Type B pancreatic cell (in vitro differentiated cells): ENCODE results near the gene MOB3A. TPM values are rescaled to one million over a fixed set of nuclear protein-coding genes. Genes with fewer than 3 reads are reported as not detected.

ENCODE experiments used
- DNase-seq: peaks from one replicate; pipeline ENCODE4 v3.0.0; 2021; ENCODE audit warnings: mixed read lengths; ENCODE audit not compliant: unreplicated experiment; ENCODE audit errors: extremely low spot score
- H3K27ac Mint-ChIP-seq: 2 replicates; pipeline ENCODE4 v1.8.0; 2021; ENCODE audit warnings: mild to moderate bottlenecking, mixed read lengths
- H3K27me3 Mint-ChIP-seq: 2 replicates; pipeline ENCODE4 v1.8.0; 2021; ENCODE audit warnings: mixed read lengths
- H3K36me3 Mint-ChIP-seq: 2 replicates; pipeline ENCODE4 v1.8.0; 2021; ENCODE audit warnings: mixed read lengths
- H3K4me1 Mint-ChIP-seq: one replicate; pipeline ENCODE4 v1.8.0; 2021; ENCODE audit warnings: mixed read lengths; ENCODE audit not compliant: unreplicated experiment
- H3K4me3 Mint-ChIP-seq: 2 replicates; pipeline ENCODE4 v1.8.0; 2021; ENCODE audit warnings: mild to moderate bottlenecking, mixed read lengths
- H3K9me3 Mint-ChIP-seq: 2 replicates; pipeline ENCODE4 v1.8.0; 2021; ENCODE audit warnings: mixed read lengths
- total RNA-seq: library from RNA; stranded (reverse); gene quantifications from 2 replicates; pipeline ENCODE4 v1.2.1, GENCODE V29; 2021; ENCODE audit warnings: low replicate concordance
- TF ChIP-seq, protein P1 (sequence below): fragments of 200-600 bp; sonication (generic); conservative IDR thresholded peaks from 2 replicates; pipeline ENCODE4 v1.5.0; 2021; ENCODE audit warnings: antibody characterized with exemption, mild to moderate bottlenecking

Gene MOB3A
- total RNA-seq, 1 donor from 2014 or later, result 34.6 TPM

- TF ChIP-seq, protein P1, sequence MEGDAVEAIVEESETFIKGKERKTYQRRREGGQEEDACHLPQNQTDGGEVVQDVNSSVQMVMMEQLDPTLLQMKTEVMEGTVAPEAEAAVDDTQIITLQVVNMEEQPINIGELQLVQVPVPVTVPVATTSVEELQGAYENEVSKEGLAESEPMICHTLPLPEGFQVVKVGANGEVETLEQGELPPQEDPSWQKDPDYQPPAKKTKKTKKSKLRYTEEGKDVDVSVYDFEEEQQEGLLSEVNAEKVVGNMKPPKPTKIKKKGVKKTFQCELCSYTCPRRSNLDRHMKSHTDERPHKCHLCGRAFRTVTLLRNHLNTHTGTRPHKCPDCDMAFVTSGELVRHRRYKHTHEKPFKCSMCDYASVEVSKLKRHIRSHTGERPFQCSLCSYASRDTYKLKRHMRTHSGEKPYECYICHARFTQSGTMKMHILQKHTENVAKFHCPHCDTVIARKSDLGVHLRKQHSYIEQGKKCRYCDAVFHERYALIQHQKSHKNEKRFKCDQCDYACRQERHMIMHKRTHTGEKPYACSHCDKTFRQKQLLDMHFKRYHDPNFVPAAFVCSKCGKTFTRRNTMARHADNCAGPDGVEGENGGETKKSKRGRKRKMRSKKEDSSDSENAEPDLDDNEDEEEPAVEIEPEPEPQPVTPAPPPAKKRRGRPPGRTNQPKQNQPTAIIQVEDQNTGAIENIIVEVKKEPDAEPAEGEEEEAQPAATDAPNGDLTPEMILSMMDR, result no peak
- no peaks in the 10 kb centered on the region for H3K27me3 Mint-ChIP-seq
- H3K4me3 Mint-ChIP-seq, result no peak overlapping the region
- no peak overlapping the region for H3K27ac Mint-ChIP-seq
- H3K4me1 Mint-ChIP-seq, result no peaks in the 10 kb centered on the region
- peaks cover 28% of the 10 kb centered on the region for H3K36me3 Mint-ChIP-seq
- H3K9me3 Mint-ChIP-seq, result no peaks in the 10 kb centered on the region
- DNase-seq, result no peak
These were observed 13.1 kb upstream of the MOB3A start for GRCh38 chr19:2109046-2109864.

- TF ChIP-seq, protein P1, result no peak
- peaks cover 33% of the 10 kb centered on the region for H3K36me3 Mint-ChIP-seq
- peak overlapping the region; percentile 10 for H3K27ac Mint-ChIP-seq
- no peaks in the 10 kb centered on the region for H3K4me1 Mint-ChIP-seq
- no peak overlapping the region for H3K4me3 Mint-ChIP-seq
- no peaks in the 10 kb centered on the region for H3K9me3 Mint-ChIP-seq
- no peaks in the 10 kb centered on the region for H3K27me3 Mint-ChIP-seq
- DNase-seq, result no peak
These were observed 12.3 kb upstream of the MOB3A start for GRCh38 chr19:2108251-2109016.

DNA sequence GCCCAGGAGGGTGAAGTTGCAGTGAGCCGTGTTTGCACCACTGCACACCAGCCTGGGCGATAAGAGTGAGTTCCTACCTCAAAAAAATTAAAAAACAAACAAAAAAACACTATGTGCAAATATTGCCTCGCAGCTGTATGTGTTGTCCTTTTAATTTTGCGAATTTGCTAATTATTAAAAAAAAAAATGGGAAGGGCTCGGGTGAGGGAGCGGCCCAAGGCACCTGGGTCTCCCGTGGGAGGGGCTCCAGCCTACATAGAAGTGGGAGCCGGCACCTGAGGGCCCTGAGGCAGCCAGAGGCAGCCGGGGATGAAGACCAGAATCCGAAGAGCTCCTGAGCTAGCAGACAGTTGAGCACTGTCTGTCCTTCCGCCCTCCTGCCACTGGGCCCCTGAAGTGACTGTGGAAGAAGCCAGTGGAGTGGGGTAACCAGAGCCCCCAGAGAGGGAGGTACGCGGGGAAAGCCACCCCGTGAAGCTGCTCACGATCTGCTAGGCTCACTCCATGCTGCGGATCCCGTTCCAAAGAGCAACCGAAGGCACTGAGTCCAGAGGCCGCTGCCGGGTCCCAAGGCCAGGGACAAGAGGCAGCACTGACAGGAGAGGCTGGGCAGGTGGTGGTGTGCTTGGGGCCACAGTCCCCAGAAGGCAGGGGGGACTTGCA lies 7.0 kb upstream of the MOB3A start:
- Mint-ChIP-seq H3K36me3 (peaks cover 35% of the 10 kb centered on the region), H3K9me3 (no peaks in the 10 kb centered on the region), H3K27me3 (no peaks in the 10 kb centered on the region), H3K4me3 (no peak overlapping the region), H3K27ac (no peak overlapping the region), H3K4me1 (no peaks in the 10 kb centered on the region)
- no peak for DNase-seq
- TF ChIP-seq, protein P1, result no peak

DNA sequence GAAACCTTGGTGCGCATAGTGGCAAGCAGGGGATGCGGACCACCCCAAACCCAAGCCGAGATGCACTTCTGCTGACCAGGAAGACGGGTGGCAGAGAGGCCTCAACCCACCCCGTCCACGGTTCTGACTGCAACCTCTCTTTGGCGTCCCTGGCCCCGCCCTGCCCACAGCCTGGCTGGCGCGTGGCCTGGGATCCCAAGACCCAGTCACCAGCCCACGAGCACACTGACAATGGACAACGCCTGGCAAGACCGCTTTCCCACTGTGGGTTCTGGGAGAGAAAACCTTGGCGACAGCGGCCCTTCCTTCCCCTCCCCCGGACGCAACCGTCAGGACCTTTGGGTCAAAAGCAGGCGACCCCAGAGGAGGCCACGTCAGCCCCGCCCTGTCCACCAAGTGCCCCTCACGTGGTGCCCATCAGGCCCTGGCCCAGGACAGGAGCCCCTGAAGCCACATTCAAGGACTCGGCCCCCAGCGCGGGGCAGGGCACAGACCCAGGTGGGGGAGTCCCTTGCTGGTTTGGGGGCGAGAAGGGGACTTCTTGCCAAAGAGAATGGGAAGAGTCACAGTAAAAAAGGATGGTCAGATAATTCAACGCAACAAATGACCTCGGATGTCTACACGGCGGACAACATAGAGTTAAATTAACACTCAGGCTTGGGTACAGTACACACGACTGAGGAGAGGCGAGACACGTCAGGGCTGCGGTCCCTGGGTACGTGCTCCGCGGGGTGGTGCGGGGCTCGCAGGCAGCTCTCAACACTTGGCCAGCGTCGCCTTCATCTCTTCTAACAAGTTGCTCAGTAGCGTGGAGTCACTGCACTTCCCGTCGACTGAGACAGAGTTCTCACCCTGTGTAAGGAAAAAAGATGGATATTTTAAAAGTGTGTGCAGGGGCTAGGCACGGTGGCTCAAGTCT lies 5.5 kb upstream of the MOB3A start:
- Mint-ChIP-seq H3K4me3 (no peak overlapping the region), H3K27me3 (no peaks in the 10 kb centered on the region), H3K4me1 (no peaks in the 10 kb centered on the region)

More for the DNA sequence above, 5.5 kb upstream of the MOB3A start:
- no peaks in the 10 kb centered on the region for H3K9me3 Mint-ChIP-seq
- peaks cover 25% of the 10 kb centered on the region for H3K36me3 Mint-ChIP-seq
- H3K27ac Mint-ChIP-seq, result no peak overlapping the region
- TF ChIP-seq, protein P1, result no peak
- DNase-seq, result no peak
